Stimulated activated CD8-positive, alpha-beta memory T cell treated with anti-CD3 and anti-CD28 coated beads, Interleukin-15, amount 100 ng/mL, for 48 hours (primary cell): ENCODE data around the gene BLOC1S5.
"Not testable (repeated sequence)": the region's sequence is repeated elsewhere in the genome, so short reads cannot be mapped to it uniquely, and the experiment has no call there.

Source experiments
- DNase-seq, 2 donors: peaks; one replicate each; pipeline ENCODE4 v3.0.0-alpha.2; 2020; ENCODE audit warnings: low read depth in 2 of 2

BLOC1S5 gene

DNA sequence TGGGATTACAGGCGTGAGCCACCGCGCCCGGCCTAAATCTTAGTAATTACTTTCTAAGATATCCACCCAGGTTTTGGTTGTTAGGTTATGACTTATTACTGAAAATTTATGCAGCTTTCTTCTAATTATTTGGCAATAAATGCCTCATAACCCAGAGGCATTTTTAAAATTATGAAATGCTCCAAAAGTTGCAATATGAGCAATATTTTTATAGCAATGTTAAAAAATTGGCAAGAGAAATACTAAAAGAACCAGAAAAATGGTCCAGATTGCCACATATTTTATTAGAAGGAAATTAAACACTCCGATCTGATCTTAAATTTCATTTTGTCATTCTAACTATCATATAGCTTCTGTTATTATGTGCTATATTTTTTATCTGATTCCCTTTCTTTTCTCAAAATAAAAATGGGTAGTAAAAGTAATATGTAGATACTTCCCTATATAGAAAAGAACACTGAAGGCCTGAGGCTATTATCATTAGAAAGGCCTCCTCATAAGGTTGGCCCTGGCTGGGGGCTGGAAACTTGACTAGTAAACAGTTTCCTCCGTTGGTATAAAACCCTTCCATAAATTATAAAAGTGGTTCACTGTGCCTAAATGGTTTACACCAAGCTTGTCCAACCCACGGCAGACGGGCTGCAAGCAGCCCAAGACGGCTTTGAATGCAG lies 22.1 kb downstream of the BLOC1S5 start:
- no peak for DNase-seq

DNA sequence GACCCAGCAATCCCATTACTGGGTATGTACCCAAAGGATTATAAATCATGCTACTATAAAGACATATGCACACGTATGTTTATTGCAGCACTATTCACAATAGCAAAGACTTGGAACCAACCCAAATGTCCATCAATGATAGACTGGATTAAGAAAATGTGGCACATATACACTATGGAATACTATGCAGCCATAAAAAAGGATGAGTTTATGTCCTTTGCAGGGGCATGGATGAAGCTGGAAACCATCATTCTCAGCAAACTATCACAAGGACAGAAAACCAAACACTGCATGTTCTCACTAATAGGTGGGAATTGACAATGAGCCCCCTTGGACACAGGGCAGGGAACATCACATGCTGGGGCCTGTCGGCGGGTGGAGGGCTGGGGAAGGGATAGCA lies 30.1 kb downstream of the BLOC1S5 start:
- not testable (repeated sequence) for DNase-seq

DNA sequence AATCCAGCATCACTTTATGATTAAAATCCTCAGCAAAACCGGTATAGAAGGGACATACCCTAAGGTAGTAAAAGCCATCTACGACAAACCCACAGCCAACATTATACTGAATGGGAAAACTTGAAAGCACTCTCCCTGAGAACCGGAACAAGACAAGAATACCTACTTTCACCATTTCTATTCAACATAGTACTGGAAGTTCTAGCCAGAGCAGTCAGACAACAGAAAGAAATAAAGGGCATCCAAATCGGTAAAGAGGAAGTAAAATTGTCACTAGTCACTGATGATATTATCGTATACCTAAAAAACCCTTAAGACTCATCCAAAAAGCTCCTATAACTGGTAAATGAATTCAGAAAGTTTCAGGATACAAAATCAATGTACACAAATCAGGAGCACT lies 33.3 kb downstream of the BLOC1S5 start:
- DNase-seq: no peak

DNA sequence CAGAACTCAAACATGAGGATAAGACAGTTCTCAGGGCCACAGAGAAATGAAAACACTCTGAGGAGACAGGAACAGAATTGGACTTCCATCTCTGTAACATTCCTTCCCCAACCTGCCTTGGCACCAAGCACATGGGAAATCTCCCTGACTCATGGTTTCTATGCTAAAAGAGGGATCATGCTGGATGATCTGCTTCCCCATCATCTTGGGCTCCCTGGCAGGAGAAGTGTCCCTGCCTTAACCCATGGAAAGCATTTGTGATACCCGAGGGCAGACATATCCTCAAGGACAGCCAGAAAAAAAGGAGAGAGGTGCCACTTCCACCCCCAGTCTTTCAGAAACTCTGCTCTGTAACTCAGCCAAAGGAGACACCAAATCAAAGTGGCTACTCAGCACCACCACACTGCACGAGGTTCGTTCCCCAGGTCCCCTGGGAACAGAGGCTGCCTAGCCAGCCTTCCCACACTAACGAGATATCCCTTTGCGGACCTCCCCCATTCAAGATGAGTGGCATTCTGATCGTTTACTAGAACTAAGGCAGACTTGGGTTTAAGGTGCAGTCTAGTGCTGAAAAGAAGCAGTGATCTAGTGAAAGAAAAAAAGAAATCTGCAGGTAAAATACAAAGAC lies 34.8 kb downstream of the BLOC1S5 start:
- DNase-seq: no peak

DNA sequence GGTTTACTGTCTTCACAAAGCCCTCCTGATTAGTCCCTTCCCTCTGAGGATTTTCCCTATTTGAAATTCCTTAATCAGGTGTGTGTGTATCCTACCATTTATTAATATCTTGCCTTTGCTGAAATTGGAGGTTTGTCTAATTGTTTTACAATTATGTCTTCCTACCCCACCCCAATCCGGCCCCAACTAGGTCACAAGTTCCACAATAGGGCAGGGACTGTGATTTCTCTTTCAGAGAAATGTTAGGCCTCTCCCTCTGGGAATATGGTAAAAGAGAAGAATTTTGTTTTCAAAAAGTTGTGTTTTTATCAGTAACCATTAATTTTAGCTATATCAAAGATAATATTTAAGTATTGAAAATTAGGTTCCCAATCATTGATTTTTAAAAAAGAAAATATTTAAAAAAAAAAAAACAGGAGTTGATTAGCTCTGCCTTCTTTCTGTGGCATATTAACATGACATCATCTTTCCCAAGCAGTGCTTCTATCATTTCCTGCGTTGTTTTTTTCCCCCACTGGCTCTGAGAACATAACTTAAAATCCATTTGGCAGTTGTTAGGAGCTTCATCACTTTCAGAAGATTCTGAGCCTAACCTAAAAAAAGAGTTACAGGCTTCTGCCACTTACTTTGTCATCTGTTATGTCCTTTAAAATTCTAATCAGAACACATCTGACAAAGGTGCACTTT lies 36.1 kb downstream of the BLOC1S5 start:
- DNase-seq: no peak

DNA sequence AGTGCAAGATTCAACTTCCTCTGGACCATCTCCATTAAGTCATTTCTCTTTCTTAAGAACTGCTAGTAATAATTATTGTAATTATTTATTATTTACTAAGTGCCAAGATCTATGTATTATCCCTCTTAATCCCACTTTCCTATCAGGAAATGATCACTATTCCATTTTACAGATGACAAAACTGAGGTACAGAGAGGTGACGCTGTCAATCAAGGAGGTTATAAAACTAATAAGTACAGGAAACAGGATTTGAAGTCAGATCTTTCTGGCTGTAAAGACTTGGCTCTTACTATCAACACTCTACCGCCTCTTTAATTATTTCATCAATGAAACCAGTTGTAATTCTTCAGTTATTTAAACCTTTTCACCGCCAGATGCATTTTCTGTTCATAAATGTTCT lies 37.4 kb downstream of the BLOC1S5 start:
- DNase-seq: no peak

DNA sequence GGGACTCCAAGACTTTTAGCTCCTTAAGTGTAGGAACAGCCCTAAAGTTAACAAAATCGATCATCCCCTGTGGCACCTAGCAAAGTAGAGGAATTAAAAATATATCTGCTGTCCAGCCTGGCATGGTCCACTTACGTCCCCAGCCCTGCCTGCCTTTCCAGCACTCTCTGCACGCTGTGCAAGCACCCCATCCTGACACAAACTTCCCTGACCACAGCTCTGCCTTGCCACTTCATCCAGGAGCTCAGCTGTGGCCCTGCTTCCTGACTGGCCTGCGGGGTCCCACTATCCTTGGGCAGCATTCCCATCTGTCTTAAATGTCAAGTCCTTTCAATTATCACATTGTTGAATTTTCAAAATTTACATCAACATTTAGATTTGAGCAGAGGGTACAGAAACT lies 39.0 kb downstream of the BLOC1S5 start:
- no peak for DNase-seq

DNA sequence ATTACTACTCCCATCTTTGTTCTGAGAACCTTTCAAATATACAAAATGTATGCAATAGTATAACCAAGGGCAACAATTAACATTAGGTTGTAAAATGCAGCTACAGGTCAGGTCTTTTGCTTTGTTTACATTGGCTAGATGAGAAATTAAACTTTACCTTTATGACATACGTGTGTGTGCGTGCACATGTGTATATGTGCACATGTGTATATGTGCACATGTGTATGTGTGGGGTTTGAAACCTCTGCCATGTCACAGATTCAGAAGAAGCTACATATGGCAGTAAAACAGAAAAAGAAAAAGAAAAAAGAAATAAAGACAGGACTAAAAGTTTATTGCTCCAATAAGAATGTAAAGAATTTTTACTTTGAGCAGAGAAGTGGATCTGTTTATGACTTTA lies 40.6 kb downstream of the BLOC1S5 start:
- no peak for DNase-seq

DNA sequence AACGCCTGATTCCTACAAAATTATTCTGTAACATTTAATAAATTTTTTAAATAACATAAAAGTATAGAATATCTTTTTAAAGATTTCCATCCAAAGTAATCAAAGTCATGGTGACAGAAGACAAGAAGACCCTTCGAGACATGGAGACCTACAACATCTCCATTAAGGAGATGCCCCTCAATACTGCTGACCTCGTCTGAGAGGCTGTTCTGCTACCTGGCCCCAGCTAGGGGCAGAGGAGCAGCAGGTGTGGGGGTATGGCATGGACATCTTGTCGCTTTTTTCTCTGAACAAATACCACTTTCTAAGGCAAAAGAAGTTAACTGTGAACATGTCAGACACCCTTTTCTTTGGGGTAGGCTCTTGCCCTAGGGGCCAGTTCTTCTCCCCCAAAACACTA lies 44.1 kb downstream of the BLOC1S5 start:
- DNase-seq: no peak

DNA sequence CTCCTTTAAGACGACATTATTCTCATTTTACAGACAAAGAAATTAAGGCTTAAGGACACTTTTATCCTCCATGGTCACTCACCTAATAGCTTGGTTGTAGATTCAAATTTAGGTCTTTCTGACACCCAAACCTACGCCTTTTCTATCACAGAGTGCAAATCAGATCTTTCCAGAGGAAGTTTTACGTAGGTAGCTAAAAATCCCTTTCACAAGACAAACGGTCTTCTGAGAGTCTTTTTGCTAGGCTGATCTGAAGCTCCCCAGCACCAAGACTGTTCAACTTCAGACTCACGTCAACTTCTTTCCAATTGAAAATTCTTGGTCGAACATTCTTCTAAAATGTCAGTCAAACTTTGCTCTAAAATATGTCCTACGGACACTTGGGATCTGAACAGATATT lies 46.5 kb downstream of the BLOC1S5 start:
- no peak for DNase-seq

DNA sequence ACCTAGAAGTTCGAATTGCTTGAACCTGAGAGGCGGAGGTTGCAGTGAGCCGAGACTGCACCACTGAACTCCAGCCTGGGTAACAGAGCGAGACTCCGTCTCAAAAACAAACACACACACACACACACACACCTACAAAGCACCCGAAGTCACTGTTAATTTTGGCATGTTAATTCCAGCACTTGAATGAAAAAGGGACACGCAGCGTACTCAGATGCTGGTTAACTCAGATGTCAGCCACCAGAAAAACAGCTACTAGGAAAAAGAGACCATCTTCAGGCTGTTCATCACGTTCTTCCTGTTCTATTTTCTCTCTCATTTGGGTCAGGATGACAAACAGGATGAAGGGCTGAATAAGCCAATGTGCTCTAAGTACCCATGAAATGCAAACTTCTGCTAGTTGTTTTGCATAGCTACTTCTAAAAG lies 46.9 kb downstream of the BLOC1S5 start:
- no peak for DNase-seq

DNA sequence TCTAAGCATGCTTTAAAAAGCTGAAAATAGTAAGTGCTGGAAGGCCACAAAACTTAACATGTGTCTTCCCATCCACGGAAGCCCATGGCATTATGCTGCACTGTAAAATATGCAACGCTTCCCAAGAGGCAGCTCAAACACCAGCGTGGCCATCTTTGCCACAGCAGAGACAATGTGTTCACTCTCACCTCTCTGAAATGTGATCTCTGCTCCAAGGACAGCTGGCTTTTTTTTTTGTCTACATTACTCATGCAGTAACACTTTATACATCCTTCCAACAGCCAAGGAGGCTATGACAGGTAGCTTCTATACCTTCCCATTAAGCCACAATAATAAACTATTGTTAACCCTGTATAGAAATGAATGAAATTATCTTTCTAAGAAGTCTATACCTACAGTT lies 49.2 kb downstream of the BLOC1S5 start:
- DNase-seq: no peak

DNA sequence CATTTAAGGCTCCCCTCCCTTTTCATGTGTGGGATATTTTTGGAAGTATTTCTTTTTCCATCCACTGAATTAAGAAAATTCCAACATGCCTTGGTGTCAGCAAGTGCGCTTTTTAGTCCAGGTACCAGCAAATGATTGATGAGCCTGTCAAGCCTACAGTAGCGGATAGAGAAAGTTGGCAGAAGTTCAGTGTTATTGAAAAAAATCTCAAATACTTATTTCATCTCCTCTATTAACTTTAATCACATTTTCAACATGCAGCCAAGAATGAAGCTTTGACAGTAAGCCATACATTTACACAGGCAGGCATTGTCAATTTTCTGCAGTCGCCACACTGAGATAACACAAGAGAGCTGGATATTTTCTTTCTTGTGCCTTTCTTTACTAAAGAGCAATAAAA lies 50.4 kb downstream of the BLOC1S5 start:
- DNase-seq: no peak

DNA sequence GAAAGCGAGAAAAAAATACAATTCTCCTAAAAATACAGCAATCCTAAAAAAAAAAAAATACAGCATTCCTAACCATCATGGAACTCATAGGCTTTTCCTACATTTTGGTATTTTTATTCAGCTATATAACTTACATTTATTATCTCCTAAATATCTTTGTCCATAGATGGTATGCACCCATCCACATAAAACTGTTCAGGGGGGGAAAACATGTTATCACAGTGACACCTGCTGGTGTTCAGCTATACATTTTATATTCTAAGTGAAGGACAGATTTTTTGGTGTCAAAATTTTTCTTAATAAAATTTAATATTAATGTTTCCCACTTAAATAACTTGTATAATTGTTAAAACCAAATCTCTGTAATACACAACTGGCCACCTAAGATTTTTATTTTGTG lies 58.0 kb downstream of the BLOC1S5 start:
- DNase-seq: no peak

DNA sequence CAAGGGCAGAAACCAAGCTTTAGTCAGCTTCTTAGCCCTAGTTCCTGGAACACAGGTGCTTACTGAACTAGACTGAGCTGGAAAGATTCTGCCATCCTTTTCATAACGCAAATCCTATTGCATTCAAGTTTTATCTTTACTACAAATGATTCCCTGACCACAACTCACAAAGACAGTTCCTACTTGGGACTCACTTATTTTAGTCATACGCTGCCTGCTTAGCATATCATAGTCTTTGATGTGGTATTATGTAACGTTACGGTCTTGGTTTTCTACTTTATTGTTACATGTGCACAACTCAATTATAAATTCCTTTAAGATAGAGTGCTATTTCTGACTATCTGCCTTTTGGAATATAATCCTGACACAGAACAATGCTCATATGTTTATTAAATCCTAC lies 59.1 kb downstream of the BLOC1S5 start:
- DNase-seq: no peak

DNA sequence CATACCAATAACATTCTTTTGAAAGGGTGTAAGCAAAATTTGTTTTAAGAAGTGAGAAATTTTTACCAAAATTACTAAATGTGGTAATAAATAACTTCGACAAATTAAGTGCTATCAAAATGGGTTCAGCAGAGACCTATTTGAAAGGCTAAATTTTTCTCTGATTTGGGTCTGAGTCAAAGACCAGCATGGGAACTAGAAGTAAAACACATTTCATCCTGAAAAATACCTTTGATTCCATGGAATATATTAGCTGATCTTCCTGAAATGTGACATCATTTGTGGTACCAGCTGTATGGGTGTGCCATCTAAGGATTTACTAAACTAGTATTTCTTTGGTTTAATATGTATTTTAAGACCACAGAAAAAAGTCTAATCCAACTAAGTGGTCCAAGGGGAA lies 63.6 kb downstream of the BLOC1S5 start:
- DNase-seq: no peak

DNA sequence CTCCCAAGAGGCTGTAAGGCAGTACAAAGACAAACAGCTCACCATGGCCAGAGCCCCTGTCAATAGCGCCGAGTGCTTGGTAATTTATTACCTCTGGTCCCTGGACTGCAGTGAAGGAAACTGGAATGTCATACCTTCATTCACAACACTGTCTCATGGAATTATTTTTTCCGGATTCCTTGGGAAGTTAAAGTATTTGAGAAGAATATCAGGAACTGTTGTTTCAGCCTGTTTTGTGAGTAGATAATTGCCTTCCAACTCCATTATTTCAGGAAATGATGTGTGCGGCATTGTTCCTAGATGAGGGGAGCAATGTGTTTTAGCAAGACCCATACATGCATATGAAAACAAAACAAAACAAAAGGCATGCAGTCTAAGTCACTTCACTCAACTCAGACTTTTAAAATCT lies 64.0 kb downstream of the BLOC1S5 start:
- no peak for DNase-seq

DNA sequence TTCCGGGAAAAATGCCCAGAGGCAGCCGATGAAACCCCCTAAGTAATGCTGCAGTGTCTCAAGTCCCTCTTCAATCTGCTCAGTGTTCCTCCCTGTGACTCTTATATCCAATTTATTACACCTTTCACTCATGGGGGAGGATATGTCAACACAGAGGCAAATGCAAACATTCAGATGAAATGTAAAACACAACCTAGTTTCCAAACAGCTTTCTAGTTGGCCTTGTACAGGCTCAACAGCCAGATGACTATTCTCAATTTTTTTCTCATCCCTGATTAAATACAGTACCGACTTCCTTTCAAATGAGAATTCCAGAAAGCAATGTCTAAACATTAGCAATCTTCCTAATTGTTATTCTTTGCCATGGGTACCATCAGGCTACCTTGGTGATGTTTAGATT lies 65.0 kb downstream of the BLOC1S5 start:
- no peak for DNase-seq

DNA sequence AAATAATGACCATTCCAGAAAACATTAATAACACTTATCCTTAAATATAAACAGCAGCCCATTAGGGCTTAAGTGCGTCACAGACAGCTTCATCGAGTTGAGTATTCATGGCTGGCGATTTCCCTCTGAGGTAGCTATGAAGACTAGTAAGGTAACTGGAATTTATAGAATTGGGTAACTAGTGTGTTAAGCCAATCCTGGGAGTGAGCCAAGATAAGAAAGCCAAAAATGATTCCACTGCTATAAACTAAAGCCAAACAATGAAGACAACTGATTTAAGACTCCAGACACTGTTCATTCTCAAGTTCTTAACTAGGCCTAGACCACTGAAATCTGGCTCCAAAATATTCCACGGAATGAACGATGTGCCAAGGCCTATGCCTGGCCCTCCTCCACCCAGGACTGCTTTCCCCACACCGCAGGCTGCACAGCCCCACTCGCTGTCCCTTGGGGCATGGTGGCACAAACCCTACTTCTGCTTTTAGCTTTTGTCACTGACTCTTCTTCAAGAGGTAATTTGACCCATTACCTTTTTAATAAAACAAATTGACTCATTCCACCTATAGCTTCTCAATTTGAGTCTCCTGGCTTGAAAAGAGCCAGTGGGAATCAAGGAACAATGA lies 66.0 kb downstream of the BLOC1S5 start:
- DNase-seq: no peak

DNA sequence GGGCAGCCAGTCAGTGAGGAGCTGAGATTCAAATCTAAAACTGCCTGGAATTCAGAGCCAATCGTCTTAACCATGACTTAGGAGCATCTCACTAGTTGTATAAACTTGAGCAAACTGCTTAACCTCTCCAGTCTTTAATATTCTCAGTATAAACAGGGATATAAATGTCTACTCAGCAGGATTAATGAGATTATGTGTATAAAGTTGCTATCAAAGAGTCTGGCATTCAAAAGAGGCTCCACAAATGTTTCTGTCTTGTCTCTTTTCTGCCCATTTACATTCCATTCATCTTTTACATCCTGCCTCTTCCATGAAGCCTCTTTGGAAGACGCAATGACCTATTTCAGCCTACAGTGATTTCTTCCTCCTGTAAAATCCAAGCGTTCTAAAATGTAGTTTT lies 66.9 kb downstream of the BLOC1S5 start:
- no peak for DNase-seq

DNA sequence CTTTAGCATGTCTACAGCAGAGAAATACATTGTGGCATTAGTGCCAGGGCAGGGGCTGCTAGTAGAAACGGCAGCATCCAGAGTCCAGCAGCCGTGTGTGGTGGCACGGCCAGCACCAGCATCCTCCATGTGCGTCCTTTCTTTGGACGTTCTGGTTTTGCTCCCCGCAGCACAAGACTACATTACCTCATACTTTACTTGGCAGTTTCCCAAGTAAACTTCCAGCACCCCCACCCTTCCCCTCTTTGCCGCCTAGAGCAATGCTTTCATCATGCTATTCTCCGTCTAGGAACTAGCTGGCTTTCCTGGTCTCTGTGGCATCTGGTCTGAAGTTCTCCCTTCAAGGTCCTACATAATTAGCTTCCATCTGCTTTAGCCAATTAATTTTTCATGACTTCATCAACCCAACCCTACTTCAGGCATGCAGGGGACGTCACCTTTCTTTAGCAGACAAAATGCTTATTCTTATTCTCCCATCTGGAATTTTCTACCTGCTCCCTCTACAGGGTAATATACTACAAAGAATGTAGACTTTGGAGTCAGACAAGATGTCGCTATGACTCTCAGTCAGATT lies 67.6 kb downstream of the BLOC1S5 start:
- no peak for DNase-seq

DNA sequence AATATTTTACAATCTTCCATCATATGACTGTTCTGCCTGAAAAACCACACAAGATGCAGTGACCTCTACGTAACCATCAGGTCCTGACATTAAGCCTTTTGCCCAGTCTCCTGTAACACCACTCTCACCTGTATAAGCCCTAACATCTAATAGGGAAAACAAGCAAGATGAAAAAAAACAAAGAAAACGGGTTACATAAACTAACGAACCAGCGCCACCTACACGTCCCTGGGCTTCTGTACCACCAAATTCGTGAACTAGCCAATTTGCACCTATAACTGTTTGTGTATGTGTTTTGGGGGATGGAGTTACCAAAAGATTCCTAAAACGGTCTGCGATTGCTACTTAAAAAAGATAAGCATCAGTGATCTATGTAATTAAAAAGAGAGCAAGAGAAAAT lies 70.2 kb downstream of the BLOC1S5 start:
- no peak for DNase-seq

DNA sequence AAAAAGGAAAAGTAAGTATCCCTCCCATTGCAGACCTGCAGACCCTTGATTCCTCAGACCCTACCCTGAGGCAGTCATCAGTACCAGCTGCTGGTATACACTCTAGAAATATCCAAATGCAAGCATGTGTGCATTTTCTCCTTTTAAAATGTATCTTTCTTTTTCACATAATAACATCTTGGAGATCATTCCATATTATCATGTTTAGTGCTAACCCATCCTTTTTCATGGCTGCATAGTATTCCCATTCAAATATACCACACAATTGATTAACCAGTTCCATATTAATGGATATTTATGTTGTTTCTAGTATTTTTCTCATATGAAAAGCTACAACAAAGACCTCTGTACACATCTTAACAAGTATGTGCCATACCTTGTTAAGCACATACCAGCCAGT lies 70.8 kb downstream of the BLOC1S5 start:
- no peak for DNase-seq
